HG03108 (cell line): ENCODE results near the gene KRTAP10-1.
"Not testable (repeated sequence)": the region's sequence is repeated elsewhere in the genome, so short reads cannot be mapped to it uniquely, and the experiment has no call there.

Experiments used
- ATAC-seq: cut with Tn5 transposase; IDR thresholded peaks from one replicate; pipeline ENCODE4 v1.9.1; 2021; ENCODE audit warnings: moderate library complexity; ENCODE audit not compliant: unreplicated experiment

Gene KRTAP10-1, protein sequence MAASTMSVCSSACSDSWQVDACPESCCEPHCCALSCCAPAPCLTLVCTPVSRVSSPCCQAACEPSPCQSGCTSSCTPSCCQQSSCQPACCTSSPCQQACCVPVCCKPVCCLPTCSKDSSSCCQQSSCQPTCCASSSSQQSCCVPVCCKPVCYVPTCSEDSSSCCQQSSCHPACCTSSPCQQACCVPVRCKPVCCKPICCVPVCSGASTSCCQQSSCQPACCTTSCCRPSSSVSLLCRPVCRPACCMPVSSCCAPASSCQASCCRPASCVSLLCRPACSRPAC

GRCh38 chr21:44539991-44540666, at the start of gene KRTAP10-1:
Gene KRTAP10-1, minus strand, starts transcription at chr21:44540195. Its CDS starts 45 bp downstream, at chr21:44540150.
- no peak for ATAC-seq

GRCh38 chr21:44589094-44589493, 49.1 kb upstream of the KRTAP10-1 start:
- no peak for ATAC-seq

DNA sequence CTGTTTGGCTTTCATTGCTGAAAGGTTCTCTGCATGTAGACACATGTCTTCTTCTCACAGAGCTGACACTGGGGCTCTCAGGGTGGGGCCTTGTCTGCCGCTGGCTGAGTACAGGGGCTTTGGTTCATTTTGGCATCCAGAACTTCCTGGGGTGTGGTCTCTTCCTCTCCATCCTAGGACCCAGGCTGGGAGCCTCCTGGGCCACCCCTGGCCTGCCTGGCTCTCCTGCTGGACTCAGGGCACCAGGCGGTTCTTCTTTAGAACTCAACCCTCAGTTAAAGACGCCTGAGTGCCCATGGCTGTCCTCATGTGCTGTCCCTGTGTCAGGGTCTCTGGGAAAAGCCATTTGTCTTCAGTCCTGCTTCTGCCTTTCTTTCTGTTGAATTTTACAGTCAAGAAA, 45.9 kb upstream of the KRTAP10-1 start:
- no peak for ATAC-seq

DNA sequence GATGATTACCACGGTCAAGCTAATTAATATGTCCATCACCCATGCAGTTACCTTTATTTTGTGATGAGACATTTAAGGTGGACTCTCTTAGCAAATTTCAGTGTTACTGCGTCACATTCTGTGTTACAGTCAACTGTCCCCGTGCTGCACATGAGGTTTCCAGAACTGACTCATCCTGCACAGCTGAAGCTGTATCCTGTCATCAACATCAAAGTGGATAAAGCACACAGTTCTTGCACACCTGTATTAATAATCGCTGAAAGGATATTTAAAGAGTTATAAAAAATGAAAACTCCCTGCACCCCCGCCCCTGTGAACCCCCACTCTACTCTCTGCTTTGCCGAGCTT, 43.8 kb upstream of the KRTAP10-1 start:
- no peak for ATAC-seq

GRCh38 chr21:44583089-44583799, 43.2 kb upstream of the KRTAP10-1 start:
- ATAC-seq: no peak

- no peak for ATAC-seq
Measured at GRCh38 chr21:44582055-44582454, 42.1 kb upstream of the KRTAP10-1 start.

DNA sequence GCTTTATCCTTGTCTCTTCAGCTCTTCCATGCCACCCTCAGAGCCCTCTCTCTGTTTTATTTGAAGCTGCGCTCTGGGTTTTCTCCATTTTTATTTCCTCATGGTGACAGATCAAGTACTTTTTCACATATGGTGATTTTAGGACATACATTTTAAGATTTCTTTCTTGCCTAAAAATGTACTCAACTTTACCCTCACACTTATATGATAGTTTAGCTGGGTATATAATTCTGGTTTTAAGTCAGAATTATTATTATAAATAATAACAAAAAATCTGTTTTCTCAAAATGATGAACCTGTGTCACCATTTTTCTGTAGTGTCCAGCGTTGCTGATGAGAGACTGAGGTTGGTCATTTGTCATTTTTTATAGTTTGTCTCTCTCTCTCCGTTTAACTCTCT, 41.2 kb upstream of the KRTAP10-1 start:
- no peak for ATAC-seq

DNA sequence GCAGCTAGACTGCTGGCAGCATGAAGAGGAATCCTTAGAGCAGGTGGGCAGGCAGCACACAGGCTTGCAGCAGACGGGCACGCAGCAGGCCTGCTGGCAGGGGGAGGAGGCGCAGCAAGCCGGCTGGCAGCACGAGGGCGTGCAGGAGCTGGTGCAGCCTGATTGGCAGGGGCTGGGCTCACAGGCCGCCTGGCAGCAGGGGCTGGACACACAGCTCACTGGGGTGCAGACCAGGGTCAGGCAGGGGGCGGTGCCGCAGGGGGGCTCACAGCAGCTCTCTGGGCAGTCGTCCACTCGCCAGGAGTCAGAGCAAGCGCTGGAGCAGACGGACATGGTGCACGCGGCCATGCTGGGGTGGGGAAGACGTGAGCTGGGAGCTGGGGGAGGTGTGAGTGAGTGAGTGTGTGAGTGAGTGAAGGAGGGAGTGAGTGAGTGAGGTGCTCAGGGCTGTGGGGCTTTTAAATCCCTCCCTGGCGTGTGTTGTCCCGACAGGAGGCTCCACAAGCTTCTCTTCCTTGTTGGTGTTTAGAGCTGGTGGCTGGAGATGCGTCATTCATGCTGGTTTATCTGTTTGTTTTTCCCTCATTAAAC, 40.3 kb upstream of the KRTAP10-1 start, which contains the start of gene KRTAP10-5:
KRTAP10-5 (minus strand) TSS at position 374 of the 591 bp plus-strand sequence; CDS start at position 348, 26 bp downstream.
- ATAC-seq: not testable (repeated sequence)

DNA sequence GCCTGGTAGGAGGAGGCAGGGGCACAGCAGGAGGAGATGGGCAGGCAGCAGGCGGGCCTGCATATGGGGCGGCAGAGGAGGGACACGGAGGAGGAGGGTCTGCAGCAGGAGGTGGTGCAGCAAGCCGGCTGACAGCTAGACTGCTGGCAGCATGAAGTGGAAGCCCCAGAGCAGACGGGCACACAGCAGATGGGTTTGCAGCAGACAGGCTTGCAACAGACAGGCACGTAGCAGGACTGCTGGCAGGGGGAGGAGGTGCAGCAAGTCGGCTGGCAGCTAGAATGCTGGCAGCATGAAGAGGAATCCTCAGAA, 39.8 kb upstream of the KRTAP10-1 start:
- ATAC-seq: no peak

- no peak for ATAC-seq
Measured at GRCh38 chr21:44579056-44579832, 39.2 kb upstream of the KRTAP10-1 start.

DNA sequence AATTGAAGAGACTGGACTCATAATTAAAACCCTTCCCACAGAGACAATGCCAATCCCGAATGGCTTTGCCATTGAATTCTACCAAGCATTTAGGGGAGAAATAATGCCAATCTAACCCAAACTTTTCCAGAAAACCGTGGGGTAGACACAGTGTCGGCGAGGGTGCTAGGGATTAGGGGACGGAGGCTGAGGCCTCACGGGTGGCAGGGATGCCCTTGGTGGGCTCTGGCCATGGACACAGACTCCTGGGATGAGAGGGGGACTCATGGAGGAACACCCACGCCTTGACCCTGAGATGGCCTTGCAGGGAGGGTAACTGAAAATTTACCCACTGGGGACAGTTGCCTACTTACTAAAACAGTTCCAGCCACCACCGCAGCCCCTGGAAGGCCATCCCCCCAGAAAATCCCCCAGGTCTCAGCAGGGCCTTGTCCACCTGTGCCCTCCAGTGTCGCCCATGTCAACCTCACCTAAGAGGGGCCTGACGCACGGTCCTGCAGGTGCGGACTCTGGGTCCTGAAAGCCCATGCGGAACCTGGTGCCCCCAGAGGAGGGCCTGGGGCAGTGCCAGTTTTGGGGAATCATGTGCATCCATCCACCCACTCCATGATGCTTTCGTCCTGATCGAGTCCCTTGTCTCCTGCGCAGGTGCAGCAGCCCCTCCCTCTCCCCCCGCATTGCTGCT, 38.5 kb upstream of the KRTAP10-1 start:
- ATAC-seq: no peak

DNA sequence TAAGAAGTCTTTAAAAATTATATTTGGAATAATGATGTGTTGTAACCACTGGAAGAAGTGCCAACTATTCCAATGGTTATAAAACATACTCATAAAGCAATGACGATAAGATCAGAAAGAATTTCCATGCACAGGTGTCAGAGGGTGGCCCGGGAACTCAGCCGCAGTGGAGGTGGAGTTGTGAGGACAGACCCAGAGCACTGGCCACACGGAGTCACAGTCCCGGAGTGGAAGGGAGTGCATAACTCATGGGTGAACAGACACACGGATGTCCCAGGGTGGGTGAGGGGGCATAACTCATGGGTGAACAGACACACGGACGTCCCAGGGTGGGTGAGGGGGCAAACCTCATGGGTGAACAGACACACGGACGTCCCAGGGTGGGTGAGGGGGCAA, 36.0 kb upstream of the KRTAP10-1 start:
- no peak for ATAC-seq

GRCh38 chr21:44575307-44576024, 35.5 kb upstream of the KRTAP10-1 start:
- ATAC-seq: no peak

DNA sequence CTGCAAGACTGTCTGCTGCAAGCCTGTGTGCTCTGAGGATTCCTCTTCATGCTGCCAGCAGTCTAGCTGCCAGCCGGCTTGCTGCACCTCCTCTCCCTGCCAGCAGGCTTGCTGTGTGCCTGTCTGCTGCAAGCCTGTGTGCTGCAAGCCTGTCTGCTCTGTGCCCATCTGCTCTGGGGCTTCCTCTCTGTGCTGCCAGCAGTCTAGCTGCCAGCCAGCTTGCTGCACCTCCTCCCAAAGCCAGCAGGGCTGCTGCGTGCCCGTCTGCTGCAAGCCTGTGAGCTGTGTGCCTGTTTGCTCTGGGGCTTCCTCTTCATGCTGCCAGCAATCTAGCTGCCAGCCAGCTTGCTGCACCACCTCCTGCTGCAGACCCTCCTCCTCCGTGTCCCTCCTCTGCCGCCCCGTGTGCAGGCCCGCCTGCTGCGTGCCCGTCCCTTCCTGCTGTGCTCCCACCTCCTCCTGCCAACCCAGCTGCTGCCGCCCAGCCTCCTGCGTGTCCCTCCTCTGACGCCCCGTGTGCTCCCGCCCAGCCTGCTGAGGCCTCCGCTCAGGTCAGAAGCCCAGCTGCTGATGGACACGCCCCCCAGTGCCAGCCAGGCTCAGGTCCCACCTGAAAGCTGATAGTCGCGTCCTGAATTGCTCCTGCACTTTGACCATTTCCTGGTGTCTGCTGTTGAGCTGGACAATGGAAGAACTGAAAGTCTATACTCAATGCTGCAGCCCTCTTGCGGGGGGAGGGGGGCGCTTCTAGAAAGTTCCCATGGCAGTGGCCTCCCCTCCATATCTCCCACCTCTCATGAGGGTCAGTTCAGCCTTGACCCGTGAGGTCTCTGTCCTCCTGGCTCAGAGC, 34.7 kb upstream of the KRTAP10-1 start:
- no peak for ATAC-seq

GRCh38 chr21:44573630-44574456, 33.8 kb upstream of the KRTAP10-1 start, which contains the start of gene KRTAP10-4:
Gene KRTAP10-4, plus strand, starts transcription at chr21:44573729. Its CDS starts 30 bp downstream, at chr21:44573759.
- not testable (repeated sequence) for ATAC-seq

DNA sequence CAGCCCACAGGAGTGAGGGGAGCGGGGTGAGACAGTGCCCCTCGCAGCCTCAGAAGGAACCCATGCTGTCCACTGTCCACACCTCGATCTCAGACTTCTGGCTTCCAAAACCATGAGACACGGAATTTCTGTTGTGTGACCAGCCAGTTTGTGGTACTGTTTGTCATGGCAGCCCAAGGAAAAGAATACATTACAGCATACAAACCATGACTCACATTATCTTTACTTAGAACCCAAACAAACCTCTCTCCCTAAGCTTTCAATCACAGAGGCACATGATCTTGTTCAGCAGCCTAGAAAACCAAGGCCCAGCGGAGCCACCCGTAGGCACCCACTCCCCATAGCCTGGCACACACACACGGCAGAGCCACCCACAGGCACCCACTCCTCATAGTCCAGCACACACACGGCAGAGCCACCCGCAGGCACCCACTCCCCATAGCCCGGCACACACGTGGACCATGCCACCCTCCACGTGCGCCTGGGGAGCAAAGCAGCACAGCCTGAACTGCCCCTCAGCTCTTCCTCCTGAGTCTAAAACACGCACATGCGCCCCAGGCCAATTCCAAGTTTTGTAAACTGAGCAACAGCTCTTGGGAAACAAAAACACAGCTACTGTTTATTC, 33.1 kb upstream of the KRTAP10-1 start:
- ATAC-seq: no peak
